K562 (cell line): ENCODE measurements around the gene TFB2M.

ENCODE experiments used
- HEY1 ChIP-seq: fragments of 250-450 bp; sonication (Bioruptor Pico); IDR thresholded peaks from 2 replicates; pipeline ENCODE4 v1.5.0; 2020; ENCODE audit warnings: mild to moderate bottlenecking, moderate library complexity, borderline replicate concordance
- PML ChIP-seq: IDR thresholded peaks from 2 replicates; pipeline ENCODE4 v1.6.1; 2012; ENCODE audit warnings: low read length, inconsistent platforms
- POLR2A ChIP-seq: fragments of 450-650 bp; conservative IDR thresholded peaks from 2 replicates; pipeline ENCODE4 v1.6.1; 2016
- REST ChIP-seq, 2 experiments: fragments of 450-650 bp; formaldehyde crosslinking in 1 of 2; IDR thresholded peaks; 2 replicates each; pipeline versions ENCODE4 v1.4.0 to v1.6.1; 2014 to 2020; ENCODE audit warnings: mild to moderate bottlenecking in 2 of 2, borderline replicate concordance in 1 of 2, low read depth in 1 of 2

DNA sequence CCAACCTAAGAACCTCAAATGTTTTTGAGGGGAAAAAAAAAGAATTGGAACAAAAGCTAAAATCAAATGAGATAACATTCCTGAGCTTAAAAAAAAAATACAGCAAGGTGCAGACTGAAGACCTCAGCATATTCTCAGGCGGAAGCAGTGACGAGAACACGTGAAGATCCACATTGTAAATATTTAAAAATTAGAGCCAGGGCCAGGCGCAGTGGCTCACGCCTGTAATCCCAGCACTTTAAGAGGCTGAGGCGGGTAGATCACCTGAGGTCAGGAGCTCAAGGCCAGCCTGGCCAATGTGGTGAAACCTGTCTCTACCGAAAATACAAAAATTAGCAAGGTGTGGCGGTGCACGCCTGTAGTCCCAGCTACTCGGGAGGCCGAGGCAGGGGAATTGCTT is 15.7 kb downstream of the TFB2M start:
- no peak for TF ChIP-seq PML
- TF ChIP-seq REST (IDR thresholded peaks at IDR 0.05; ENCODE audit: borderline replicate concordance) = no peak
- no peak for TF ChIP-seq REST (CRISPR knock-in tag; IDR thresholded peaks at IDR 0.05; ENCODE audit: low read depth)
- no peak for TF ChIP-seq POLR2A
- TF ChIP-seq HEY1 (CRISPR knock-in tag) = no peak
